DOHH2 (cell line): ENCODE measurements around the gene HIKESHI.
"Not testable (repeated sequence)": the region's sequence is repeated elsewhere in the genome, so short reads cannot be mapped to it uniquely, and the experiment has no call there.

Experiments
- H3F3A ChIP-seq: fragments of 200-600 bp; sonication (generic), shearing (Covaris generic); 2 replicates; pipeline ENCODE4 v1.6.0; 2016; ENCODE audit warnings: antibody characterized with exemption, mild to moderate bottlenecking; ENCODE audit not compliant: control insufficient read depth, insufficient read depth
- H3K27ac ChIP-seq: fragments of 200-600 bp; sonication (generic); 2 replicates; pipeline ENCODE4 v1.5.1; 2014; ENCODE audit warnings: low read depth, mild to moderate bottlenecking, low read length, moderate library complexity
- H3K27me3 ChIP-seq: fragments of 200-600 bp; sonication (generic); 2 replicates; pipeline ENCODE4 v1.6.1; 2014; ENCODE audit warnings: mild to moderate bottlenecking, low read length, mixed read lengths; ENCODE audit not compliant: control insufficient read depth
- H3K36me3 ChIP-seq: fragments of 200-600 bp; sonication (generic); 2 replicates; pipeline ENCODE4 v1.6.1; 2014; ENCODE audit warnings: mild to moderate bottlenecking, low read length, moderate library complexity, mixed read lengths; ENCODE audit not compliant: control insufficient read depth
- H3K4me1 ChIP-seq: fragments of 200-600 bp; sonication (generic); 2 replicates; pipeline ENCODE4 v1.6.1; 2014; ENCODE audit warnings: mild to moderate bottlenecking, low read length, mixed read lengths; ENCODE audit not compliant: control insufficient read depth
- H3K4me2 ChIP-seq: fragments of 200-600 bp; sonication (generic); 2 replicates; pipeline ENCODE4 v1.6.0; 2014; ENCODE audit warnings: mild to moderate bottlenecking, low read length, moderate library complexity
- H3K4me3 ChIP-seq: fragments of 200-600 bp; sonication (generic); 2 replicates; pipeline ENCODE4 v1.5.1; 2014; ENCODE audit warnings: mild to moderate bottlenecking, low read length, mixed read lengths
- H3K79me2 ChIP-seq: fragments of 200-600 bp; sonication (generic); 2 replicates; pipeline ENCODE4 v1.6.1; 2014; ENCODE audit warnings: mild to moderate bottlenecking, low read length, mixed read lengths; ENCODE audit not compliant: control insufficient read depth
- H3K9me2 ChIP-seq: fragments of 200-600 bp; sonication (generic); replicated peaks from 2 replicates; pipeline ENCODE4 v1.6.1; 2014; ENCODE audit warnings: mild to moderate bottlenecking, low read length, mixed read lengths; ENCODE audit not compliant: control insufficient read depth
- H3K9me3 ChIP-seq: fragments of 200-600 bp; sonication (generic); 2 replicates; pipeline ENCODE4 v1.6.1; 2014; ENCODE audit warnings: antibody characterized with exemption, low read length, mixed read lengths; ENCODE audit not compliant: control insufficient read depth, insufficient read depth
- H4K20me1 ChIP-seq: fragments of 200-600 bp; sonication (generic); 2 replicates; pipeline ENCODE4 v1.6.0; 2014; ENCODE audit warnings: low read depth, mild to moderate bottlenecking, antibody characterized with exemption, low read length, moderate library complexity; ENCODE audit not compliant: control insufficient read depth, insufficient read depth
- EZH2phosphoT487 ChIP-seq: fragments of 200-600 bp; sonication (generic); IDR thresholded peaks from 2 replicates; pipeline ENCODE4 v1.6.1; 2017; ENCODE audit warnings: borderline replicate concordance, mild to moderate bottlenecking, antibody characterized with exemption, low read length, moderate library complexity, mixed read lengths
- TF ChIP-seq, protein P1 (sequence below): fragments of 200-600 bp; sonication (generic); IDR thresholded peaks from one replicate; pipeline ENCODE4 v1.5.1; 2014; ENCODE audit warnings: antibody characterized with exemption, mild to moderate bottlenecking, low read depth, low read length; ENCODE audit not compliant: poor library complexity, severe bottlenecking

The HIKESHI gene

DNA sequence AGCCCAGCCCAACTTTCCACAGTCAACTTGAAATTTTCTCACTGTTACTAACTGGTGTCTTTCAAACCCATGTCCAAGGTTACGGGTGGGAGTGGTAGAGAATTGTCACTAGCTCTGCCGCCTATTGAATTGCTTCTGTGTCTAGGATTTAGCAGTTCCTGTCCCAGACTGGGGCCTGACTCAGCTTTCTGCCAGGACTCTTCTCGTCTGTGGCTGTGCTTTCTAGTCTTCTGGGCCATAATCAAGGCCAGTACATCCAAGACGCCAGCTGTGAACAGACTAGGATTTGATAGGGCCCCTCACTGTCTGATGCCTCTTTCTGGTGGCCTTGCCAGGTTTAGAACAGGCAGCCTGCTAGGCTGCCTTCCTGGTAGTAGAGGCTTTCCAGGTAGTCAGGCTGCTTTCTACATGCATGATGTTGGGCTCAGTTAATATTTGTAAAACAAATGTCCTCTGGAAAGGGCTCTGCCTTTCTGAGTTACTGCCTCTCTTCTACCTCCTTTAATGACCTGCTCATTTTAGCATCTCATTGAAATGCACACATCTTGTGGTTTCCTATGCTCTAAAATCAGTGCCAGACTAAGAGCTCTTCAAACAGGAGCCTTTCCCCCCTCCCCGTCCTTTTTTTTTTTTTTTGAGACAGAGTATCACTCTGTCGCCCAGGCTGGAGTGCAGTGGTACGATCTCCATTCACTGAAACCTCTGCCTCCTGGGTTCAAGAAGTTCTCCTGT lies 13.1 kb upstream of the HIKESHI start:
- Histone ChIP-seq H4K20me1 (no peaks in the 10 kb centered on the region), H3K36me3 (peaks cover 6% of the 10 kb centered on the region), H3K4me1 (peaks cover 25% of the 10 kb centered on the region), H3K4me3 (0 out of 2 replicates have a peak overlapping the region, but pooled peaks have one; percentile 12), H3K9me3 (no peaks in the 10 kb centered on the region), H3K27me3 (no peaks in the 10 kb centered on the region), H3K27ac (no peak overlapping the region), H3K4me2 (peak overlapping the region; percentile 15), H3K9me2 (no peaks in the 10 kb centered on the region), H3K79me2 (no peaks in the 10 kb centered on the region), H3F3A (peaks cover 3% of the 10 kb centered on the region; the same call in 1 of the 2 replicates)
- TF ChIP-seq EZH2phosphoT487, result no peak
- TF ChIP-seq, protein P1, sequence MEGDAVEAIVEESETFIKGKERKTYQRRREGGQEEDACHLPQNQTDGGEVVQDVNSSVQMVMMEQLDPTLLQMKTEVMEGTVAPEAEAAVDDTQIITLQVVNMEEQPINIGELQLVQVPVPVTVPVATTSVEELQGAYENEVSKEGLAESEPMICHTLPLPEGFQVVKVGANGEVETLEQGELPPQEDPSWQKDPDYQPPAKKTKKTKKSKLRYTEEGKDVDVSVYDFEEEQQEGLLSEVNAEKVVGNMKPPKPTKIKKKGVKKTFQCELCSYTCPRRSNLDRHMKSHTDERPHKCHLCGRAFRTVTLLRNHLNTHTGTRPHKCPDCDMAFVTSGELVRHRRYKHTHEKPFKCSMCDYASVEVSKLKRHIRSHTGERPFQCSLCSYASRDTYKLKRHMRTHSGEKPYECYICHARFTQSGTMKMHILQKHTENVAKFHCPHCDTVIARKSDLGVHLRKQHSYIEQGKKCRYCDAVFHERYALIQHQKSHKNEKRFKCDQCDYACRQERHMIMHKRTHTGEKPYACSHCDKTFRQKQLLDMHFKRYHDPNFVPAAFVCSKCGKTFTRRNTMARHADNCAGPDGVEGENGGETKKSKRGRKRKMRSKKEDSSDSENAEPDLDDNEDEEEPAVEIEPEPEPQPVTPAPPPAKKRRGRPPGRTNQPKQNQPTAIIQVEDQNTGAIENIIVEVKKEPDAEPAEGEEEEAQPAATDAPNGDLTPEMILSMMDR, result no peak

DNA sequence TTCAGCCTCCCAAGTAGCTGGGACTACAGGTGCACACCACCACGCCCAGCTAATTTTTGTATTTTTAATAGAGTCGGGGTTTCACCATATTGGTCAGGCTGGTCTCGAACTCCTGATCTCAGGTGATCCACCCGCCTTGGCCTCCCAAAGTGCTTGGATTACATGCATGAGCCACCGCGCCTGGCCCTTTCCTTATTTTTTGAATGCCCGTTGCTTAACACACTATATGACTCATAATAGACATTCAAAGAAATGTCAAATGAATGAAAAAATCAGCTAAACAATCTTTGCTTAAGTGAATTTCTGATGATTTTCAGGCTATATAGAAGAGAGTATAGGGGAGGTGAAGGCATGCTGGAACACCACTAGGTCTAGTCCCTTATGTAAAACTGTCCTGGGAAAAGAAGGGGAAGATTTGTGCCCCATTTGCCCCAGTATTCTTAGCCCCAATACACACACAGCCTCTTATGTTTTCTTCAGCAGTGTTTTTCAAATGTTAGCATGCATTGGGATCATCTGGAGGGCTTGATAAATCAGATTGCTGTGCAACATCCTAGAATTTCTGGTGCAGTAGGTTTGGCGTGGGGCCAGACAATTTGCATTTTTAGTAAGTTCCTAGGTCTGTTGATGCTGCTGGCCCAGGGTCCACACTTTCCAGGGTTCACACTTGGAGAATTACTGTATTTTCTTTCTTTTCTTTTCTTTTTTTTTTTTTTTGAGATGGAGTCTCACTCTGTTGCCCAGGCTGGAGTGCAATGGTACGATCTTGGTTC lies 12.3 kb upstream of the HIKESHI start:
- not testable (repeated sequence) for H3K4me2 ChIP-seq, H3F3A ChIP-seq, H3K79me2 ChIP-seq, H3K4me3 ChIP-seq, H3K9me3 ChIP-seq, H4K20me1 ChIP-seq, H3K27ac ChIP-seq, H3K9me2 ChIP-seq, H3K27me3 ChIP-seq, H3K36me3 ChIP-seq
- peaks cover 25% of the 10 kb centered on the region for H3K4me1 ChIP-seq

DNA sequence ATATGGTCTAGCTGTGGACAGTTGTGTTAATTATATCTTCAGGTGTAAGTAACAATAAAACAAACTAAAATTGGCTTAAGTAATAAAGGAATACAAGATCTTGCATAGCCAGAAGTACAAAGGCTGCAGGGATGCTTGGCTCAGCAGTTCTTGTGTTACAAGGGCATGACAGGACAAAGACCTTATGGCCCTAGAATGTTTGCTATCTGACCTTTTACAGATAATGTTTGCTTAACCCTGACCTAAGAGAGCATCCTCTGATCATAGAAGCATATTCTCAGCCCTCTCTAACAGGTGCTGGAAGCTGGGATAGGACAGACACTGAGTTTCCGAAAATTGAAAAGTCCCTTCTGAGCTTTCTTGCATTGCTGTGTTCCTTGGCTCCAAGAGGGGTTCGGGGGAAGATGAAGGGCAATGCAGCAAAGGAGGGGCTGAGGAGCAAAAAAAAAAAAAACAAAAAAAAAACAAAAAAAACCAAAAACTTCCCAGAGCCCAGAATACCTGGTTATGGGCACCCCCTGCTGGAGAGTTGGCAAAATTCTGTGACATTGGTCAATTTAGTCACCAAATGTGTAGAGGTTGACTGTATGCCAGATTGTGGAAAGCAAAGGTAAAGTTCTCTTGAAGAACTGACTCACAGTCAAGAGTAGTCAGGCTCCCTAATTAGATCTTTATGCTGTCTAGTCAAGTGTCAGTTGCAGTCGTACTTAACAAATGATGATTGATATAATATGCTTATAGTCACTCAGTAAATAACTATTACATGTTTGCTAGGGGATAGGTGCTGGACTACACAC lies 10.4 kb upstream of the HIKESHI start:
- Histone ChIP-seq H3K27ac (no peak overlapping the region), H3K4me1 (peaks cover 25% of the 10 kb centered on the region), H3K9me2 (no peaks in the 10 kb centered on the region), H4K20me1 (no peaks in the 10 kb centered on the region), H3K4me2 (no peak overlapping the region), H3K4me3 (no peak overlapping the region), H3K27me3 (no peaks in the 10 kb centered on the region), H3F3A (peaks cover 3% of the 10 kb centered on the region; the same call in 1 of the 2 replicates), H3K36me3 (no peaks in the 10 kb centered on the region), H3K79me2 (no peaks in the 10 kb centered on the region), H3K9me3 (no peaks in the 10 kb centered on the region)
- TF ChIP-seq EZH2phosphoT487, result no peak
- TF ChIP-seq, protein P1, result peak; percentile 73
